HG03521 (cell line): ENCODE data around the gene SELENOI.
"Not testable (repeated sequence)": the region's sequence is repeated elsewhere in the genome, so short reads cannot be mapped to it uniquely, and the experiment has no call there.

ENCODE experiments used
- ATAC-seq: cut with Tn5 transposase; IDR thresholded peaks from one replicate; pipeline ENCODE4 v1.9.1; 2021; ENCODE audit warnings: mild to moderate bottlenecking, moderate library complexity; ENCODE audit not compliant: unreplicated experiment

Gene SELENOI

GRCh38 chr2:26326514-26326913 is 19.4 kb upstream of the SELENOI start:
- ATAC-seq = no peak

GRCh38 chr2:26327291-26328272 is 18.4 kb upstream of the SELENOI start:
- ATAC-seq = no peak

GRCh38 chr2:26329083-26329482 is 16.9 kb upstream of the SELENOI start:
- ATAC-seq = not testable (repeated sequence)

GRCh38 chr2:26330114-26330549 is 15.8 kb upstream of the SELENOI start:
- peak; percentile 65 for ATAC-seq

GRCh38 chr2:26330604-26331003 is 15.3 kb upstream of the SELENOI start:
- ATAC-seq = no peak

- ATAC-seq = not testable (repeated sequence)
Observed at GRCh38 chr2:26331321-26331720, 14.6 kb upstream of the SELENOI start.

GRCh38 chr2:26333293-26333692 is 12.7 kb upstream of the SELENOI start:
- ATAC-seq = no peak

- no peak for ATAC-seq
Observed at GRCh38 chr2:26335231-26335630, 10.7 kb upstream of the SELENOI start.

- ATAC-seq = no peak
Observed at GRCh38 chr2:26336719-26337118, 9.2 kb upstream of the SELENOI start.

- ATAC-seq = no peak
Observed at GRCh38 chr2:26337298-26337697, 8.6 kb upstream of the SELENOI start.

- no peak for ATAC-seq
Observed at GRCh38 chr2:26340831-26341230, 5.1 kb upstream of the SELENOI start.

- ATAC-seq = no peak
Observed at GRCh38 chr2:26344581-26345282, 1.2 kb upstream of the SELENOI start.

- ATAC-seq = no peak
Observed at GRCh38 chr2:26345283-26345544, 729 bp upstream of the SELENOI start.

- no peak for ATAC-seq
Observed at GRCh38 chr2:26346454-26347053, 611 bp downstream of the SELENOI start, which contains the start of gene ADGRF3. ADGRF3 (minus strand) TSS chr2:26346789; CDS start chr2:26346234, 555 bp downstream.

GRCh38 chr2:26347286-26347865 is 1.4 kb downstream of the SELENOI start:
- ATAC-seq = no peak

GRCh38 chr2:26349690-26350089 is 3.7 kb downstream of the SELENOI start:
- ATAC-seq = no peak

- ATAC-seq = no peak
Observed at GRCh38 chr2:26351375-26352090, 5.6 kb downstream of the SELENOI start.

- ATAC-seq = no peak
Observed at GRCh38 chr2:26352892-26353291, 6.9 kb downstream of the SELENOI start.

- ATAC-seq = not testable (repeated sequence)
Observed at GRCh38 chr2:26354469-26354868, 8.5 kb downstream of the SELENOI start.
